GM19467 (cell line): ENCODE results near the gene RAD23A.
"Not testable (repeated sequence)": the region's sequence is repeated elsewhere in the genome, so short reads cannot be mapped to it uniquely, and the experiment has no call there.

Source experiments
- ATAC-seq: cut with Tn5 transposase; IDR thresholded peaks from one replicate; pipeline ENCODE4 v1.9.1; 2021; ENCODE audit warnings: mild to moderate bottlenecking, moderate library complexity; ENCODE audit not compliant: unreplicated experiment

RAD23A gene

DNA sequence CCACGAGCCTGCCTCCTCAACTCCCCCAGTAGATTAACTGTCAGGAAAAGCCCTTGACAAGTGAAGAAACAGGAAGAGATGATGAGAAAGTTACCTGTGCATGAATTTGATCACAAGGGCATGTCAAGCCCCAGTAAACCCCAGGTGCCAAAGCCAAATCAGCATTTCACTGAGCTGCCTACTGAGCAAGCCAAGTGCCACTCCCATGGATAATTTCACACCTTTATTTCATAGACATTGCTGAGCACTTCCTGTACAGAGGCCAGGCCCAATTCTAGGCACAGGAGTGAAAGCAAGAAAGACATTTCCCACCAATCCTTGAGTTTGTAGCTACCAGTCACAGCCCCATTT is 8.9 kb downstream of the RAD23A start:
- no peak for ATAC-seq

DNA sequence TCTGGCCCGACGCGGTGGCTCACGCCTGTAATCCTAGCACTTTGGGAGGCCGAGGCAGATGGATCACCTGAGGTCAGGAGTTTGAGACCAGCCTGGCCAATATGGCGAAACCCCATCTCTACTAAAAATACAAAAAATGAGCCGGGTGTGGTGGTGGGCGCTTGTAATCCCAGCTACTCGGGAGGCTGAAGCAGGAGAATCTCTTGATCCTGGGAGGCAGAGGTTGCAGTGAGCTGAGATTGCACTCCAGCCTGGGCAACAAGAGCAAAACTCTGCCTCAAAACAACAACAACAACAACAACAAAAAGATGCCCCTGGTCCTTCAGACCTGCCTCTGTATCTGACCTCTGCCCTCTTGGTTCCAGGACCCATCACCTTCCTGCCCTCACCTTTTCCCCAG is 9.9 kb downstream of the RAD23A start:
- ATAC-seq, result not testable (repeated sequence)

DNA sequence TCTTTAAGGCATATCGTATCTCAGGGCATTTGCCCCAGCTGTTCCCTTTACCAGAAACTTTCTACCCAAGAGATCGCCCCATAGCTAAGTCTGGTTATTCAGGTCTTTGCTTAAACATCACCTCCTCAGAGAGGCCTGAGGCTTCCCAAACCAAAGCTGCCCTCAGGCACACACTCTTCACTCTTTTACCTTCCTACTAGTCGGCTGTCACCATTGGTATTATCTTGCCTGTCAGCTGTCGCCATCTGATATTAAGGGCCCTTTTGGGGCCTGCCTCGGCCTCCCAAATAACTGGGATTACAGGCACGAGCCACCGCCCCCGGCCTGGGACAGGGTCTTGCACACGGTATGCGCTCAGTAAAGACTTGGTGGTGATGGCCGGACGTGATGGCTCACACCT is 10.3 kb downstream of the RAD23A start:
- ATAC-seq, result no peak

DNA sequence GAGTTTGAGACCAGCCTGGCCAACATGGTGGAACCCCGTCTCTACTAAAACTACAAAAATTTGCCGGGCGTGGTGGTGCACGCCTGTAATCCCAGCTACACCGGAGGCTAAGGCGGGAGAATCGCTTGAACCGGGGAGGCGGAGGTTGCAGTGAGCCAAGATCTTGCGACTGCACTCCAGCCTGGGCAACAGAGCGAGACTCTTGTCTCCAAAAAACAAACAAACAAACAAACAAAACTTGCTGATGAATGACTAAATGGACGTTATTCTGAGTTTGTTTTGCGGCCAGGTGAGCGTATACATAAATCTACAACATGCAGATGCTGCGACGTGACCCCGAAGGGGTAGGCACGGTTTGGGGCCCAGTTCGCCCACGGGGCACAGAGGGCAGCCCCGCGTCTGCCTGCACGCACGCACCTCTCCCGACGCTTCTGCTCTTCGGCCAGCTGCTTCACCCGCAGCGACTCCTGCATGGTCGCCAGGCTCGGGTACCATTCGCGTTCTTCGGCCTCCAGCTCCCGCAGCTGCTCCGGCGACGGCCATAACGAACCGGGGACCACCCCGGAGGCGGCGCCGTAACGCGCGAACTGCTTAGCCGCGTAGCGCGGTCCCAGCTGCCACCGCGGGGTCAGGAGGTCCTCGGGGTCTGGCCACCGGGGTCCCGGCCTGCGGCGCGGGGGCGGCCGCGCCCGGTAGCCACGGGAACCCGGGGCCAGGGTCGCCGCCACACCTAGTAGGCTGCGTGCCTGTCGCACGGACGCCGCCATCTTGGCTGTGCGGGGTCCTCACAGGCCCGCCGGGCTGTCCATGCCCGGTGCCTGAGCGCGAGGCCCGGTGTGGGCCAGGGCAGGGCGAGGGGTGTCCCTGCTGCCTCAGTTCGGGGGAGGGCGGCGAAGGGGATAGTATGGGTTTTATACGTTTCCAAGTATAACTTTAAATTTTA is 11.1 kb downstream of the RAD23A start, which contains the start of gene GADD45GIP1:
Gene GADD45GIP1, minus strand, starts transcription at position 778 of the 943 bp plus-strand sequence. Its CDS starts 11 bp downstream, at position 767.
- ATAC-seq, result peak; percentile 68

- not testable (repeated sequence) for ATAC-seq
These were observed 11.8 kb downstream of the RAD23A start for GRCh38 chr19:12957389-12957952.

- ATAC-seq, result no peak
These were observed 13.8 kb downstream of the RAD23A start for GRCh38 chr19:12959481-12959880.

- ATAC-seq, result peak; percentile 61
These were observed 19.6 kb downstream of the RAD23A start for GRCh38 chr19:12965017-12965811.

DNA sequence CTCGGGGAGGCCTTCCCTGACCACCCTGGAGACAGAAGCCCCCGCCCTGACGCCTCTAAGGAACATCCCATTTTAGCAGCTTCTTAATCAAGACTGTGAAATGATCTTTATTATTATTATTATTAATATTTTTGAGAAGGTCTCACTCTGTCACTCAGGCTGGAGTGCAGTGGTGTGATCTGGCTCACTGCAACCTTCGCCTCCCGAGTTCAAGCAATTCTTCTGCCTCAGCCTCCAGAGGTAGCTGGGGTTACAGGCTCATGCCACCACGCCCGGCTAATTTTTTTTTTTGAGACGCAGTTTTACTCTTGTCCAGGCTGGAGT is 20.1 kb downstream of the RAD23A start:
- no peak for ATAC-seq

DNA sequence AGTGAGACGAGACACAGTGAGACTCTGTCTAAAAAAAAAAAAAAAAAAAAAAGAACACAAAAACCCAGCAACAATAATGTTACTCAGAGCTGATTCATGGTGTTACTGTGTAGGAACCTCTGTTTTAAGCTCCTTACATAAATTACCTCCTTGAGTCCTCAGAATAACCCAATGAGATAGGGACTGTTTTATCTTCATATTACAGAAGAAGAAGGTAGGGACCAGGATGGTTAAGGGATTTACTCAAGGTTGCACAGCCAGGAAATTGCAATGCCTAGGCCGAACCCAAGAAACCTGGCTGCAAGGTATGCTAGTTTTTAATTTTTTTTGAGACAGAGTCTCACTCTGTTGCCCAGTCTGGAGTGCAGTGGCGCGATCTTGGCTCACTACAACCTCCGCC is 22.2 kb downstream of the RAD23A start:
- ATAC-seq, result no peak

DNA sequence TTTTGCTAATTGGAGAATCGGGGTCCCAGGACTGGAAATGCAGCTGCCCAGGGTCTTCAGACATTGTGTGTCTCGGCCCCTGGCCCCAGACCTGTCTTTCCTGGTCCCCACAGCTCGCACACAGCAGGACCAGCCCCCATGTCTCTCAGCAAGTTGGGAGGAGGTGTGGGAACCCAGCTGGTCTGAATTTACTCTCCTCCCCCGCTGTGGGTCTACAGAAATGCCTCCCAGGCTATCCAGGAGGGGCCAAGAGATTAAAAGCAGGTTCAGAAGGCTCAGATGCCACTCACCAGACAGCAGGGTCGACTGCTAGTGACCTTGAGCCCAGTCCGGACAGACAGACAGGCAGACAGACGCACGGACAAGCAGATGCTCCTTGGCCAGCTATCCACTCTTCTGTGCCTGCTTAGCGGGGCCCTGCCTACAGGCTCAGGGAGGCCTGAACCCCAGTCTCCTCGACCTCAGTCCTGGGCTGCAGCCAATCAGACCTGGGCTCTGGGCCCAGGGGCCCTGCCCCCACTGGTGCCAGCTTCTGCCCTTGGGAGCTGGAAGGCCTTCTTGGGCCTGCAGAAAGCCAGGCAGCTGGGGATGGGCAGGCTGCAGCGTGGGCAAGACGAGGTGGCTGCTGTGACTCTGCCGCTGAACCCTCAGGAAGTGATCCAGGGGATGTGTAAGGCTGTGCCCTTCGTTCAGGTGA is 23.8 kb downstream of the RAD23A start, which contains the start of gene DAND5:
Gene DAND5, plus strand, starts transcription at position 285 of the 697 bp plus-strand sequence. Its CDS starts 85 bp downstream, at position 370.
- no peak for ATAC-seq

GRCh38 chr19:12970070-12970820 is 24.6 kb downstream of the RAD23A start:
- ATAC-seq, result no peak

GRCh38 chr19:12973236-12973635 is 27.6 kb downstream of the RAD23A start:
- ATAC-seq, result no peak

DNA sequence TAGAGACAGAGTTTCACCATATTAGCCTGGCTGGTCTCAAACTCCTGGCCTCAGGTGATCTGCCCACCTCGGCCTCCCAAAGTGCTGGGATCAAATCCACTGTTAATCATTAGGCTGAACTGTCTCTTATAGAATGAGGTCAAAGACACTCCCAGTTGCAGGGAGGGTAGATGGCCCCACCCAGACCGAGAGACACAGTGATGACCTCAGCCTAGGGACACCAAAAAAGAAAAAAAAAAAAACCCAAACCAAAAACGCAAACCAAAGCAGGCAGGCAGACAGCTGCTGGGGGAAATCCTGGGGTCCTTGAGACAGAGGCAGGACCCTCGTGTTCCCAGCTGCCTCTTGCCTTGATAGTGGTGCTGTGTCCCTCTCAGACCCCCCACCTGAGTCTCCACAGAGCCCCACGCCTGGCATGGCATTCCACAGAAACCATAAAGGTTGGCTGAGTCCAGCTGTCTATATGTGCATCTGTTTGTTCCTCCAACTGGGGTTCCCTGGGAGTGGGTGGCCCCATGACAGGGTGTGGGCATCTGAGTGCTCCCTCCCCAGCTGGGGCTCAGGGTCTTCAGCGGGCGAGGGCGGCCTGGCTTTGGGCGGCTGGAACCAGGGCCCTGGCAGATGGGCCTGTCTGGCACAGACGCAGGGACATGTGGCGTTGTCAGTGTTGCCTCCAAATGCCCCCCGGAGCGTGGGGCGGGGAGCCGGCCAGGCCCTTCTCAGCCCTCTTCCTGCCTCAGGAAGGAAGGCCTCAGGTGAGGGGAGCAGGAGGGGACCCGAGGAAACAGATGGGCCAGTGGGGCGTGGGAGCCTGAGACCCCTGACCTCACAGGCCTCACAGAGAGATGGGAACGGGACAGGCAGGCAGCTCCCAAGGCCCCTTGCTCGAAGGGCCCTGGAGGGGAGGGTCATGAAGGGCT is 28.9 kb downstream of the RAD23A start:
- ATAC-seq, result no peak

- no peak for ATAC-seq
These were observed 29.6 kb downstream of the RAD23A start for GRCh38 chr19:12975221-12975741.

DNA sequence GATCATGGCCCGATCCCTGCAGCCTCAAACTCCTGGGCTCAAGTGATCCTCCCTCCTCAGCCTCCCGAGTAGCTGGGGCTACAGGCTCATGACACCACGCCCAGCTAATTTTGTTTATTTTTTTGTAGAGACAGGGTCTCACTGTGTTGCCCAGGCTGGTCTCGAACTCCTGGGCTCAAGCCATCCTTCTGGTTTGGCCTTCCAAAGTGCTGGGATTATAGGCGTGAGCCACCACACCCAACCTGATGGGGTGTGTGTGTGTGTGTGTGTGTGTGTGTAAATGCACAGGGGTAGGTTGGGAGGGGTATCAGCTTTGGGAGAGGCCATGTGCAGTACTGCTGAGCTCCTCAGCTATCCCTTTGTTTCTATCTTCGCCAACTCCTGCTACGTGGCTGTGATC is 30.4 kb downstream of the RAD23A start:
- ATAC-seq, result not testable (repeated sequence)

GRCh38 chr19:12979974-12980373 is 34.3 kb downstream of the RAD23A start:
- ATAC-seq, result no peak

DNA sequence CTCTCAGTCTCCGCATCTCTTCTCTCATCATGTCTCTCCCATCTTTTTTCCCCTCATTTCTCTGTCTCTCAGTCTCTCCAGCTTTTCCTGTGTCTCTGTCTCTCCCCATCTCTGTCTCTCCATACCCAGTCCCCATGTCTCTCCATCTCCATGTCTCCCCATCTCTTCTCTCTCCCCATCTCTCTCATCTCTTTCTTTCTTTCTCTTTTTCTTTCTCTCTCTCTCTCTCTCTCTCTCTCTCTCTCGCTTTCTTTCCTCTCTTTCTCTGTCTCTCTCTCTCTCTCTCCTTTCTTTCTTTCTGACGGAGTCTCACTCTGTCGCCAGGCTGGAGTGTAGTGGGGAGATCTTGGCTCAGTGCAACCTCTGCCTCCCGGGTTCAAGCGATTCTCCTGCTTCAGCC is 37.0 kb downstream of the RAD23A start:
- ATAC-seq, result no peak

- no peak for ATAC-seq
These were observed 37.4 kb downstream of the RAD23A start for GRCh38 chr19:12983091-12983490.
